HG02623 (cell line): ENCODE results near the gene CLSTN2.

Experiments used
- ATAC-seq: cut with Tn5 transposase; IDR thresholded peaks from one replicate; pipeline ENCODE4 v1.9.1; 2021; ENCODE audit warnings: moderate library complexity; ENCODE audit not compliant: unreplicated experiment

Gene CLSTN2

GRCh38 chr3:140610544-140610943 lies 675.6 kb downstream of the CLSTN2 start:
- ATAC-seq, result no peak

GRCh38 chr3:140614001-140614400 lies 679.0 kb downstream of the CLSTN2 start:
- ATAC-seq, result no peak

- no peak for ATAC-seq
Measured at GRCh38 chr3:140617135-140617534, 682.1 kb downstream of the CLSTN2 start.

- ATAC-seq, result no peak
Measured at GRCh38 chr3:140626856-140627255, 691.9 kb downstream of the CLSTN2 start.
